Right ventricle myocardium inferior (tissue), 1 donor: ENCODE measurements around the gene DENND4C. TPM values are rescaled to one million over a fixed set of nuclear protein-coding genes. Genes with fewer than 3 reads are reported as not detected.

Experiments used
- total RNA-seq: library from RNA; stranded (reverse); fragmentation: NEBNext Ultra II Directional; extraction: Animal tissue kit (Norgen Biotek cat#: 25700); gene quantifications from one replicate; pipeline ENCODE4 v1.2.1, GENCODE V29; 2021
- donor health status: DM: no; HTN: yes; CAD: no; lungs with severe emphysema.

Gene DENND4C
- total RNA-seq, 1 donor from 2014 or later: 22.0 TPM

Other genes with a start within 250 kb of the DENND4C start
- not detected for gene SAXO1, start 197.5 kb upstream of the DENND4C start, total RNA-seq
- 76.9 TPM for gene RRAGA, start 181.3 kb upstream of the DENND4C start, total RNA-seq
- gene HAUS6, start 127.8 kb upstream of the DENND4C start, total RNA-seq: 6.0 TPM
- 82.8 TPM for gene PLIN2, start 103.2 kb upstream of the DENND4C start, total RNA-seq
- gene RPS6, start 149.5 kb downstream of the DENND4C start, total RNA-seq: 991 TPM
- gene ACER2, start 178.3 kb downstream of the DENND4C start, total RNA-seq: 3.2 TPM